Body of pancreas (tissue), 4 donors: ENCODE results near the gene PDE3A. TPM values are rescaled to one million over a fixed set of nuclear protein-coding genes. Genes with fewer than 3 reads are reported as not detected.

Experiments used
- ATAC-seq: fragments of 150-250 bp; one replicate; pipeline ENCODE4 v1.9.1; 2016
- DNase-seq, 4 donors: peaks; one replicate each; pipeline ENCODE4 v3.0.0-alpha.2; 2019
- H3K27ac ChIP-seq, 4 donors: fragments of 200-600 bp; sonication (generic); 1 replicate in 3 of 4; 2 replicates in 1 of 4; pipeline versions ENCODE4 v1.5.1 to v1.6.1; 2016 to 2019; ENCODE audit warnings: mild to moderate bottlenecking in 1 of 4, mixed read lengths in 1 of 4, moderate library complexity in 1 of 4
- H3K27me3 ChIP-seq, 2 donors: fragments of 200-600 bp; sonication (generic); one replicate each; pipeline ENCODE4 v1.6.0; 2016; ENCODE audit warnings: mild to moderate bottlenecking in 1 of 2
- H3K36me3 ChIP-seq, 2 donors: fragments of 200-600 bp; sonication (generic); replicated peaks in 1 of 2; 2 replicates each; pipeline ENCODE4 v1.5.1; 2016; ENCODE audit warnings: low read depth in 2 of 2; ENCODE audit not compliant: insufficient read depth in 1 of 2
- H3K4me1 ChIP-seq: fragments of 200-600 bp; sonication (generic); one replicate; pipeline ENCODE4 v1.6.0; 2016
- H3K4me3 ChIP-seq, 2 donors: fragments of 200-600 bp; sonication (generic); 1 replicate in 1 of 2; 2 replicates in 1 of 2; pipeline ENCODE4 v1.5.1; 2016 to 2019
- H3K9me3 ChIP-seq, 3 donors: fragments of 200-600 bp; sonication (generic); 1 replicate in 2 of 3; 2 replicates in 1 of 3; pipeline ENCODE4 v1.5.1; 2016
- POLR2A ChIP-seq, 3 donors: fragments of 450-650 bp; IDR thresholded peaks; one replicate each; pipeline ENCODE4 v1.6.1; 2016; ENCODE audit warnings: antibody characterized with exemption in 3 of 3, mild to moderate bottlenecking in 2 of 3
- WGBS, 2 donors: methylation state at CpG; one replicate each; pipeline ENCODE4 v1.1.5; 2017; 5-methylcytosine and 5-hydroxymethylcytosine counted together
- intact Hi-C: fragments of 100-400 bp; cut with DNase I; formaldehyde crosslinking; loops from one replicate; pipeline ENCODE4 v1.15.1; 2023
- total RNA-seq, 2 donors: library from RNA; depleted of rRNA; stranded (reverse); fragments of >200 nt; gene quantifications; one replicate each; pipeline ENCODE4 v1.1.0, GENCODE V29; 2016
- TF ChIP-seq, protein P1 (sequence below), 7 experiments: fragments of 450-650 bp in 4 of 7; fragments of 200-600 bp in 3 of 7; sonication (generic) in 3 of 7; IDR thresholded peaks; one replicate each; pipeline ENCODE4 v1.5.1; 2016 to 2019; ENCODE audit warnings: antibody characterized with exemption in 7 of 7

Gene PDE3A
- total RNA-seq, 2 donors from 2014 or later = 20.5 to 28.3 TPM

DNA sequence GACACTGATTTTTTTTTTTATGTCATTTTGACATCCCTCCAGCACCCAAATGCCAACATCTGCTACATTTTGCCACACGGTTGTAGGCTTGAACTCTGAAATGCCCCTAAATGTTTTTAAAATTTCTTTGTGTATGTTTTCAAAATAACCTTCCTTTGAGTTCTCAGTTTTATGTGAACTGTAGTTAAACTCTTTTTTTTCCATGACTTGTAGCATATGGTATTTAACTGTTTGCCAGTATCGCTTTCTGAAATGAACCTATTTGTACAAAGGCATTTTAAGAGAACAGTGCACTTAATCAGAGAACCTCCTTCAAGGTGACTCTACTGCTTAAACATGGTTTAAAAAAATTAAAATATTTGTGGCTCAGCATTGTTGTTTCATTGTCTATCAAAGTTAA, 61.5 kb downstream of the PDE3A start:
- H3K9me3 ChIP-seq = no peaks in the 10 kb centered on the region
- H3K4me3 ChIP-seq = no peak overlapping the region
- no peaks in the 10 kb centered on the region for H3K27me3 ChIP-seq
- no peak for DNase-seq
- ATAC-seq = no peak
- H3K4me1 ChIP-seq = peaks cover 10% of the 10 kb centered on the region
- no peak overlapping the region for H3K27ac ChIP-seq
- no peak for TF ChIP-seq POLR2A (IDR thresholded peaks at IDR 0.05)
- TF ChIP-seq, protein P1, sequence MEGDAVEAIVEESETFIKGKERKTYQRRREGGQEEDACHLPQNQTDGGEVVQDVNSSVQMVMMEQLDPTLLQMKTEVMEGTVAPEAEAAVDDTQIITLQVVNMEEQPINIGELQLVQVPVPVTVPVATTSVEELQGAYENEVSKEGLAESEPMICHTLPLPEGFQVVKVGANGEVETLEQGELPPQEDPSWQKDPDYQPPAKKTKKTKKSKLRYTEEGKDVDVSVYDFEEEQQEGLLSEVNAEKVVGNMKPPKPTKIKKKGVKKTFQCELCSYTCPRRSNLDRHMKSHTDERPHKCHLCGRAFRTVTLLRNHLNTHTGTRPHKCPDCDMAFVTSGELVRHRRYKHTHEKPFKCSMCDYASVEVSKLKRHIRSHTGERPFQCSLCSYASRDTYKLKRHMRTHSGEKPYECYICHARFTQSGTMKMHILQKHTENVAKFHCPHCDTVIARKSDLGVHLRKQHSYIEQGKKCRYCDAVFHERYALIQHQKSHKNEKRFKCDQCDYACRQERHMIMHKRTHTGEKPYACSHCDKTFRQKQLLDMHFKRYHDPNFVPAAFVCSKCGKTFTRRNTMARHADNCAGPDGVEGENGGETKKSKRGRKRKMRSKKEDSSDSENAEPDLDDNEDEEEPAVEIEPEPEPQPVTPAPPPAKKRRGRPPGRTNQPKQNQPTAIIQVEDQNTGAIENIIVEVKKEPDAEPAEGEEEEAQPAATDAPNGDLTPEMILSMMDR (IDR thresholded peaks at IDR 0.05) = no peak
- 63 to 76% methylated on average over 2 of the region's 2 CpGs for WGBS, 2 donors
- intact Hi-C loops = no loop called here
- no peaks in the 10 kb centered on the region for H3K36me3 ChIP-seq

DNA sequence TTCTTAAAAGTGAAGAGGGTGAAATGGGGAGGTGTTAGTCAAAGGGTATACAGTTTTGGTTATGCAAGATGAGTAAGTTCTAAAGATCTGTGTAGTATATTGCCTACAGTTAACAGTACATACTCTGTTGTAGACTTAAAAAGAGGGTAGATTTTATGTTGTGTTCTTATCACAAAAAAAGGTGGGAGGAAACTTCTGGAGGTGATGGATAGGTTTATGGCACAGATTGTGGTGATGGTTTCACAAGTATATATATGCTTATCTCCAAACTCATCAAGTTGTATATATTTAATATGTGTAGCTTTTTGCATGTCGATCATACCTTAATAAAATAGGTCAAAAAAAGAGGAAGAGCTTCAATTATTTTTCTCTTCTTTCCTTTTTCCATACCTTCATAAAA, 64.0 kb downstream of the PDE3A start:
- ATAC-seq = no peak
- H3K4me1 ChIP-seq = peaks cover 12% of the 10 kb centered on the region

DNA sequence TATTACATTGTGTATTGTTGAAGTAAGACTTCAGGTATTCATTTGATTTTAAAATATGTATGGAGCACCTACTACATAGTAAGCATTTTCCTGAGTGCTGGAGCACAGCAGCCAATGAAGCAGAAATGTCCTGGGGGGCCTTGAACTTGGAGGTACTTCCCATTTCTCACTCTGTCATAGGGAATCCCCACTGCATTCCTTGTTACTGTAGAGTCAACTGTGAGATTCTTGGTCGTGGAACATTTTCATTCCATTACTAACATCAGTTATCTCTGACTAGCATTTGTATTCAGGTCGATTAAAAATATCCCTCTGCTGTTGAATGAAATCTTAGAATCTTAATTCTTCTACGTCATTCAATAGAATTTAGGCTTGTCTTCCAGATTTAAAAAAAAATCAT, 66.7 kb downstream of the PDE3A start:
- no peak overlapping the region for H3K4me3 ChIP-seq
- intact Hi-C loops = no loop called here
- TF ChIP-seq, protein P1 (IDR thresholded peaks at IDR 0.05) = no peak
- no peak for TF ChIP-seq POLR2A (IDR thresholded peaks at IDR 0.05)
- H3K4me1 ChIP-seq = peaks cover 12% of the 10 kb centered on the region
- H3K27ac ChIP-seq = peak overlapping the region in 3 of 4 donors; percentile 4 to 46 (median 24)
- no peaks in the 10 kb centered on the region for H3K27me3 ChIP-seq
- 42 to 54% methylated on average over 3 of the region's 3 CpGs for WGBS, 2 donors
- no peak for DNase-seq
- ATAC-seq = peak; percentile 63
- H3K9me3 ChIP-seq = no peaks in the 10 kb centered on the region
- H3K36me3 ChIP-seq = no peaks in the 10 kb centered on the region

More for the DNA sequence above, 64.0 kb downstream of the PDE3A start:
- WGBS, 2 donors = 62 to 74% methylated on average over 1 of the region's 1 CpG
- Histone ChIP-seq H3K27ac (no peak overlapping the region), H3K9me3 (no peaks in the 10 kb centered on the region), H3K27me3 (no peaks in the 10 kb centered on the region), H3K4me3 (no peak overlapping the region), H3K36me3 (no peaks in the 10 kb centered on the region)
- no peak for DNase-seq
- TF ChIP-seq, protein P1 (IDR thresholded peaks at IDR 0.05) = no peak
- no peak for TF ChIP-seq POLR2A (IDR thresholded peaks at IDR 0.05)
- intact Hi-C loops = no loop called here

DNA sequence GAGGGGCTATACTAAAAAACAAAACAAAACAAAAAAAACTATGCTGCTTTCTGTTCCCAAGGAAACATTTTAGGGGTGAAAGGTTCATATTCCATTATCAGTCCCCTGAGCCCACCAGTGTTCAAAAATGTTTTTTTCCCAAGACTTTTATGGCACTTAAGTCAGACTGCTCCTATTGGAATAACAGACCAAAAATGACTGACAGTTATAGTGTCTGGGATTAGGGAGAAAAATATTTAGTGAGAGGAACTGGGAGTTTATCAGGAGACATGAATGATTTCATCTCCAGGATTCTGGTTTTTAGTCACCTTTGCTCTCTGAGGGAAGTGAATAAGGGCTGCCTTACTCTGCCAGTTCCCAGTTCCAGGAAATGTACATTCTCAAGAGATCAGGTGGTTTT, 68.0 kb downstream of the PDE3A start:
- TF ChIP-seq, protein P1 (IDR thresholded peaks at IDR 0.05) = no peak
- TF ChIP-seq POLR2A (IDR thresholded peaks at IDR 0.05) = no peak
- DNase-seq = no peak
- peak overlapping the region in 1 of 4 donors; percentile 4 for H3K27ac ChIP-seq
- H3K4me1 ChIP-seq = peaks cover 12% of the 10 kb centered on the region
- no peak overlapping the region for H3K4me3 ChIP-seq
- no peak for ATAC-seq
- H3K27me3 ChIP-seq = no peaks in the 10 kb centered on the region
- intact Hi-C loops = no loop called here
- no peaks in the 10 kb centered on the region for H3K9me3 ChIP-seq
- H3K36me3 ChIP-seq = no peaks in the 10 kb centered on the region

DNA sequence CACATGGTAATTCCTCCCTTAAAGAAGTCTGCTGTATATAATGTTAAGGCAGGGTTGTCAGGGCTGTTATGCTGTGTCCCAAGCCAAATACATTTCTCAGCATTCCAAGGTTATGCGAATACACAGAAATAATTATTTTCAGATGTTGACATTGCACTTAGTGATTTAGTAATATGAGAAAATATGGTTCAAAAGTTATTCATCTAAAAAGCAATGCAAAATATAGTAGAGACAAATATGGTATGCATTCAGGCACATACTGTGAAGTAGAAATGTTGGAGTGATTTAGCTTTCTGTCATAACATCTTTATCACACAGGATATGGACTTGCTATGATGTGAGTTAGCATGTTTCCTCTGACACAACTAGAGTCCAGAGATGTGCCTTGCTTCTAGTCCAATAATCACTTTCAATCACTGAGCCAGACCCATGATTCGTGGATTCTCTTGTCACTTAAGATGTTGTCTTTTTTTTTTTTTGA, 70.0 kb downstream of the PDE3A start:
- no peaks in the 10 kb centered on the region for H3K9me3 ChIP-seq
- no peak overlapping the region for H3K4me3 ChIP-seq
- WGBS, 2 donors = 55 to 71% methylated on average over 2 of the region's 2 CpGs
- no peak for ATAC-seq
- DNase-seq = no peak
- TF ChIP-seq, protein P1 (IDR thresholded peaks at IDR 0.05) = no peak
- no peak for TF ChIP-seq POLR2A (IDR thresholded peaks at IDR 0.05)
- no peaks in the 10 kb centered on the region for H3K27me3 ChIP-seq
- no peaks in the 10 kb centered on the region for H3K36me3 ChIP-seq
- intact Hi-C loops = no loop called here
- peaks cover 12% of the 10 kb centered on the region for H3K4me1 ChIP-seq
- no peak overlapping the region for H3K27ac ChIP-seq
